PFSK-1 (cell line): ENCODE measurements around the gene NFIB.

ENCODE experiments used
- FOXP2 ChIP-seq: optimal IDR thresholded peaks from 2 replicates; pipeline ENCODE3; 2011; ENCODE audit warnings: borderline replicate concordance, control low read depth, inconsistent platforms; ENCODE audit not compliant: insufficient read depth; ENCODE audit errors: extremely low read length, extremely low read depth
- POLR2AphosphoS5 ChIP-seq: IDR thresholded peaks from 2 replicates; pipeline ENCODE4 v1.6.1; 2012; ENCODE audit warnings: low read depth, mild to moderate bottlenecking, control low read depth, low read length, moderate library complexity
- REST ChIP-seq, 2 experiments: IDR thresholded peaks; 2 replicates each; pipeline versions ENCODE4 v1.6.1 to v1.8.0; 2011 to 2012; ENCODE audit warnings: low read depth in 2 of 2, low read length in 2 of 2, control low read depth in 1 of 2, inconsistent platforms in 1 of 2, mild to moderate bottlenecking in 1 of 2, moderate library complexity in 1 of 2; ENCODE audit not compliant: insufficient read depth in 1 of 2
- SIN3A ChIP-seq: IDR thresholded peaks from 2 replicates; pipeline ENCODE4 v1.6.1; 2012; ENCODE audit warnings: mild to moderate bottlenecking, low read length, moderate library complexity, borderline replicate concordance; ENCODE audit not compliant: insufficient read depth
- TAF1 ChIP-seq: IDR thresholded peaks from 2 replicates; pipeline ENCODE4 v1.6.1; 2012; ENCODE audit warnings: low read length, control low read depth, borderline replicate concordance; ENCODE audit not compliant: insufficient read depth

The NFIB gene

GRCh38 chr9:14191512-14191911, 122.4 kb downstream of the NFIB start:
- TF ChIP-seq SIN3A = no peak
- no peak for TF ChIP-seq FOXP2
- no peak for TF ChIP-seq TAF1
- TF ChIP-seq POLR2AphosphoS5 = no peak
- TF ChIP-seq REST (IDR thresholded peaks at IDR 0.05; ENCODE audit: insufficient read depth in 1 of 2, low read depth in 2 of 2, low read length in 2 of 2) = no peak

GRCh38 chr9:14190240-14190639, 123.7 kb downstream of the NFIB start:
- TF ChIP-seq POLR2AphosphoS5 (no peak), REST (IDR thresholded peaks at IDR 0.05; ENCODE audit: insufficient read depth in 1 of 2, low read depth in 2 of 2, low read length in 2 of 2) (no peak), TAF1 (no peak), SIN3A (no peak), FOXP2 (no peak)

GRCh38 chr9:14189578-14189977, 124.4 kb downstream of the NFIB start:
- TF ChIP-seq POLR2AphosphoS5 (no peak), TAF1 (no peak), FOXP2 (no peak), SIN3A (no peak), REST (IDR thresholded peaks at IDR 0.05; ENCODE audit: insufficient read depth in 1 of 2, low read depth in 2 of 2, low read length in 2 of 2) (no peak)

GRCh38 chr9:14189146-14189545, 124.8 kb downstream of the NFIB start:
- no peak for TF ChIP-seq FOXP2
- no peak for TF ChIP-seq SIN3A
- TF ChIP-seq POLR2AphosphoS5 = no peak
- TF ChIP-seq TAF1 = no peak

- no peak for TF ChIP-seq TAF1
- no peak for TF ChIP-seq POLR2AphosphoS5
- no peak for TF ChIP-seq SIN3A
- no peak for TF ChIP-seq REST (IDR thresholded peaks at IDR 0.05; ENCODE audit: insufficient read depth in 1 of 2, low read depth in 2 of 2, low read length in 2 of 2)
- no peak for TF ChIP-seq FOXP2
Measured at GRCh38 chr9:14188538-14188937, 125.4 kb downstream of the NFIB start.
